Thyroid gland (tissue), 4 donors: ENCODE measurements around the gene WDR64.

Source experiments
- CTCF ChIP-seq, 6 experiments: fragments of 200-600 bp in 3 of 6; fragments of 450-650 bp in 3 of 6; sonication (generic) in 3 of 6; IDR thresholded peaks; one replicate each; pipeline ENCODE4 v1.5.1; 2016 to 2019; ENCODE audit warnings: antibody characterized with exemption in 6 of 6, mild to moderate bottlenecking in 2 of 6, inconsistent platforms in 1 of 6, moderate library complexity in 1 of 6
- POLR2A ChIP-seq, 2 donors: fragments of 450-650 bp; IDR thresholded peaks; one replicate each; pipeline ENCODE4 v1.6.1; 2017; ENCODE audit warnings: antibody characterized with exemption in 2 of 2, mild to moderate bottlenecking in 2 of 2, moderate library complexity in 1 of 2

- TF ChIP-seq CTCF (IDR thresholded peaks at IDR 0.05) (no peak), POLR2A (IDR thresholded peaks at IDR 0.05) (no peak)
Observed at GRCh38 chr1:241666419-241666818, 14.3 kb downstream of the WDR64 start.
